ENCODE measurements around the gene MYOZ3. TPM values are rescaled to one million over a fixed set of nuclear protein-coding genes. Genes with fewer than 3 reads are reported as not detected.
A peak's percentile ranks its signal among the peaks of the same experiment; 100 is the strongest.

Gene MYOZ3
- under 1 TPM; 0.12 to 0.32 TPM for total RNA-seq

DNA sequence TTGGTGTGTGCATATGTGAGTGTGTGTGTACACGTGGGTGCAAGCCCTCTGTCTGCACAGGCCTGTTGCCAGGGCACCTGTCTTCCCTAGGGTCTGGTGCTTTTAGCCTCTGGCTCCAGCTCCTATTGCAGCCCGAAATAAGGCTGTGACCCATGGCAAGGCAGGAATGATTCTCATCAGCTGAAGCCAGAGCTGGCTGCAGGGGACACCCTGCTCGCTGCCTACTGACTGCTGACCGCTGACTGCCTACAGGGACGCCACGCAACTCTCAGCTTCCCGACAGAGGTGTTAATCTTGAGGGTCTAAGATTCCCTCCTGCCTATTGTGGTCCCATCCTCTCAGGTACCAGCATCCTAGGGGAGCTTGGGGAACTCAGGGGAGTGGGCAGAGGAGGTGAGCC is at the start of gene MYOZ3:
MYOZ3 (plus strand) TSS at position 166 of the 400 bp plus-strand sequence. CDS start 1,691 bp downstream, outside the sequence.
- Histone ChIP-seq H3K9ac (ENCODE audit: low read depth in 2 of 2, low read length in 2 of 2) (no peak within 1 kb of the TSS), H3K27me3 (no peaks in the 10 kb centered on the region), H3K4me3 (no peak within 1 kb of the TSS), H3K27ac (no peak within 1 kb of the TSS), H3K36me3 (no peaks in the 10 kb centered on the region), H3K4me1 (no peaks in the 10 kb centered on the region), H3K9me3 (no peaks in the 10 kb centered on the region)
- TF ChIP-seq, protein P1, sequence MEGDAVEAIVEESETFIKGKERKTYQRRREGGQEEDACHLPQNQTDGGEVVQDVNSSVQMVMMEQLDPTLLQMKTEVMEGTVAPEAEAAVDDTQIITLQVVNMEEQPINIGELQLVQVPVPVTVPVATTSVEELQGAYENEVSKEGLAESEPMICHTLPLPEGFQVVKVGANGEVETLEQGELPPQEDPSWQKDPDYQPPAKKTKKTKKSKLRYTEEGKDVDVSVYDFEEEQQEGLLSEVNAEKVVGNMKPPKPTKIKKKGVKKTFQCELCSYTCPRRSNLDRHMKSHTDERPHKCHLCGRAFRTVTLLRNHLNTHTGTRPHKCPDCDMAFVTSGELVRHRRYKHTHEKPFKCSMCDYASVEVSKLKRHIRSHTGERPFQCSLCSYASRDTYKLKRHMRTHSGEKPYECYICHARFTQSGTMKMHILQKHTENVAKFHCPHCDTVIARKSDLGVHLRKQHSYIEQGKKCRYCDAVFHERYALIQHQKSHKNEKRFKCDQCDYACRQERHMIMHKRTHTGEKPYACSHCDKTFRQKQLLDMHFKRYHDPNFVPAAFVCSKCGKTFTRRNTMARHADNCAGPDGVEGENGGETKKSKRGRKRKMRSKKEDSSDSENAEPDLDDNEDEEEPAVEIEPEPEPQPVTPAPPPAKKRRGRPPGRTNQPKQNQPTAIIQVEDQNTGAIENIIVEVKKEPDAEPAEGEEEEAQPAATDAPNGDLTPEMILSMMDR (IDR thresholded peaks at IDR 0.05): no peak
- intact Hi-C loops (cut with DNase I): no loop called here
- no peak for DNase-seq

DNA sequence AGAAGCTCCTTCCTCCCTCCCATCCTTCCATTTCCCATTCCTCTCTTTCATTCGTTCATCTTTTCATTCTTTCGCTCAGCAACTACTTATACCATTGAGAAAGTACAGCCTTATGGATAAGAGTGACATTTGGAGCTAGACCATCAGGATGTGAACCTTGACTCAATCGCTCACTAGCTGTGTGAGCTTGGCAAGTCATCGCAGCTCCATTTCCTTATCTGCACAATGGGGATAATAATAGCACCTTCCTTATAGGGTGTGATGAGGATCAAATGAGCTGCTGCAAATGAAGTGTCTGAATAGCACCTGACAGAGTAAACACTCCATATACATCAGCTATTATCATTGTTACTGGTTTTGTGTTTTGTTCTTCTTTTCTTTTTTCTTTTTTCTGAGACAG is 48.6 kb upstream of the MYOZ3 start:
- Histone ChIP-seq H3K4me3 (no peak overlapping the region), H3K9ac (ENCODE audit: low read depth in 2 of 2, low read length in 2 of 2) (peak overlapping the region in 1 of 2 donors; percentile 14), H3K9me3 (no peaks in the 10 kb centered on the region), H3K27ac (peak overlapping the region; percentile 73), H3K27me3 (no peaks in the 10 kb centered on the region), H3K36me3 (no peaks in the 10 kb centered on the region), H3K4me1 (peaks cover 29% of the 10 kb centered on the region)
- TF ChIP-seq, protein P1 (IDR thresholded peaks at IDR 0.05): no peak
- intact Hi-C loops (cut with DNase I): no loop called here
- DNase-seq: peak; percentile 63

DNA sequence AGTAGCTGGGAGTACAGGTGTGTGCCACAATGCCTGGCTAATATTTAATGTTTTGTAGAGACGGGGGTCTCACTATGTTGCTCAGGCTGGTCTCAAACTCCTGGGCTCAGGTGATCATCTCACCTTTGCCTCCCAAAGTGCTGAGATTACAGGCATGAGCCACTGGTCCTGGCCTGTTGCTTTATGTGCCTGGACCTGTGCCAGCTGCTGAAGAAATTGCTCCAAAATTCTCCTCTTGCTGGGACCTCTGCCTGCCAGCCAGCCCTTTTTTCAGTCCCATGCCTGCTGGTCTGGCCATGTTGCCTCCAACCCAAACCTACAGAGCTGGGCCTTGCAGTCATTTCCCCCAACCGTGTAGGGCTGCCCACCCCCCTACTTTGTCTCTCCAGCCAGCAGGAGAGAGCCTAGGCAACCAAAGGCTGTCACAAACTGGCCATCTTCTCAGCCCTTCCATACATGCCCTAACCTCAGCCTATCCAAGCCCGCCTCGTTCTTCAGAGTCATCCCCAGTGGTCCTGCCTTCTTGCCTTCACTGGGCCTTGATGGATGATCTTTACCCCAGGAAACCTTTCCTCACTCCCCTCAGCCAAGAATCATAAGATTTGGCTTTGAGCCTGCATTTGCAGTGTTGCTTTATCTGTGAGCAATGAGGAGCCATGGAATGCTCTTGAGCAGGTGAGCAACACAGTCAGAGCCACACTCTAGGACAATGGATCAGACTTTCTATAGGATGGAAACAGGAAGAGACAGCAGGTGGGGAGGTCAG is 48.0 kb upstream of the MYOZ3 start:
- peak; percentile 70 for DNase-seq
- Histone ChIP-seq H3K4me1 (peaks cover 29% of the 10 kb centered on the region), H3K27ac (peak overlapping the region; percentile 73), H3K9ac (ENCODE audit: low read depth in 2 of 2, low read length in 2 of 2) (peak overlapping the region in 1 of 2 donors; percentile 14), H3K27me3 (no peaks in the 10 kb centered on the region), H3K9me3 (no peaks in the 10 kb centered on the region), H3K4me3 (no peak overlapping the region), H3K36me3 (no peaks in the 10 kb centered on the region)
- intact Hi-C loops (cut with DNase I): no loop called here
- TF ChIP-seq, protein P1 (IDR thresholded peaks at IDR 0.05): no peak

DNA sequence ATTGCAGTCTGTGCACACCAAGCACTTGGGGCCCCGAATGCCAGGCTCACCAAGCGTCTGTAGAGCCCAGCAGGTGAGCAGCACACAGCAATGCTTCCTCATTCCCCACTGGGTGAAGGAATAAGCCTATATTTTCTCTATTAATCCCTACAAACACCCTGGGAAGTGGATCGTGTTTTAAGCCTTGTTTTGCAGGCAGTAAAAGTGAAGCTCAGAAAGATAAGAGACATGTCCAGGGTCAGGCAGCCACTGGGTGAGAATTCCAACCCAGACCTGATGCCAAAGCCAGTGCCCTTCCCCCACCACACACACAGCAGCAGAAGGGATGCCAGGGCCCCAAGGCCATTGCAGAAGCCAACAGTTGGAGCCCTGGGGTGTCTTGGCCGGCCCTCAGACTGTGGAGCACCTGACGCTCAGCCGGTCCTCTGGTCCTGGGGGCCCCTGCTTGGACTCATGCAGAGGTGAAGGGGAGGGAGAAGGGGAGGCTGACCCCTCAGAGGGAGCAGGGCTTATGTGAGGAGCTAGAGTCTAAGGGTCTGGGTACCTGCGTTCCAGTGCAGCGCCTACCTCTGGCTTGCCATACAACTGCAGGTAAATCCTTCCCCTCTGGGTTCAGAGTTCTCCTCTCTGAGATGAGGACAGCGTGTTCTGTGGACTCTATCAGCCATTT is 46.9 kb upstream of the MYOZ3 start:
- intact Hi-C loops (cut with DNase I): no loop called here
- H3K4me3 ChIP-seq: no peak overlapping the region
- no peaks in the 10 kb centered on the region for H3K27me3 ChIP-seq
- H3K36me3 ChIP-seq: no peaks in the 10 kb centered on the region
- no peaks in the 10 kb centered on the region for H3K9me3 ChIP-seq
- TF ChIP-seq, protein P1 (IDR thresholded peaks at IDR 0.05): no peak
- H3K4me1 ChIP-seq: peaks cover 29% of the 10 kb centered on the region
- H3K9ac ChIP-seq (ENCODE audit: low read depth in 2 of 2, low read length in 2 of 2): peak overlapping the region in 1 of 2 donors; percentile 69
- no peak overlapping the region for H3K27ac ChIP-seq
- no peak for DNase-seq

DNA sequence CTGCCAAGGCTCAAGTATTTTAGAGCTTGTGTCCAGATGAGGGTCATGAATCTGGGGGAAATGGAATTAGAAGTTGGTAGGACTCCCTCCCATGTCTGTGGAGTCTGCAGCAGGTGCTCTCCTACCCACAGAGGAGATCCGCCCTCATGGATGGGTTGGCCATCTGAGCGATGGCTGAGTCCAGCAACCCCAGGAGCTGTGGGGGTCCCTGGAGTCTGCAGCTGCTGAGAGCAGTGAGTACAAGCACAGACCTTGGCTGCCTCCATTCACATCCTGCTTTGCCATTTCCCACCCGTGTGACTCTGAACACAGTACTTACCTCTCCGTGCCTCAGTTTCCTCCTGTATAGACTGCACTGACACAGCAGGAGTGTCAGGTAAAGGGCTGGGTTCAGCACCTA is 46.4 kb upstream of the MYOZ3 start:
- no peaks in the 10 kb centered on the region for H3K36me3 ChIP-seq
- no peaks in the 10 kb centered on the region for H3K27me3 ChIP-seq
- TF ChIP-seq, protein P1 (IDR thresholded peaks at IDR 0.05): no peak
- intact Hi-C loops (cut with DNase I): no loop called here
- H3K4me3 ChIP-seq: no peak overlapping the region
- peak overlapping the region in 1 of 2 donors; percentile 69 for H3K9ac ChIP-seq (ENCODE audit: low read depth in 2 of 2, low read length in 2 of 2)
- no peaks in the 10 kb centered on the region for H3K9me3 ChIP-seq
- no peak for DNase-seq
- peaks cover 29% of the 10 kb centered on the region for H3K4me1 ChIP-seq
- H3K27ac ChIP-seq: no peak overlapping the region
